Neural progenitor cell (in vitro differentiated cells): ENCODE data around the gene ZNF219. TPM values are rescaled to one million over a fixed set of nuclear protein-coding genes. Genes with fewer than 3 reads are reported as not detected.

Experiments
- DNase-seq: peaks from one replicate; pipeline ENCODE4 v3.0.0-alpha.2; 2016; ENCODE audit warnings: low spot score
- H2AFZ ChIP-seq: fragments of 200-600 bp; sonication (generic); replicated peaks from 2 replicates; pipeline ENCODE4 v1.6.1; 2016; ENCODE audit warnings: antibody characterized with exemption
- H3F3A ChIP-seq: fragments of 200-600 bp; sonication (generic); 2 replicates; pipeline ENCODE4 v1.6.1; 2016; ENCODE audit warnings: antibody characterized with exemption, low read depth
- H3K27ac ChIP-seq: fragments of 200-600 bp; sonication (generic); 2 replicates; pipeline ENCODE4 v1.5.1; 2016; ENCODE audit warnings: mild to moderate bottlenecking
- H3K27me3 ChIP-seq: fragments of 200-600 bp; sonication (generic); 2 replicates; pipeline ENCODE4 v1.6.1; 2016; ENCODE audit warnings: mild to moderate bottlenecking, moderate library complexity
- H3K36me3 ChIP-seq: fragments of 200-600 bp; sonication (generic); 2 replicates; pipeline ENCODE4 v1.5.1; 2016
- H3K4me1 ChIP-seq: fragments of 200-600 bp; sonication (generic); 2 replicates; pipeline ENCODE4 v1.6.1; 2016; ENCODE audit warnings: mixed run types
- H3K4me2 ChIP-seq: fragments of 200-600 bp; sonication (generic); 2 replicates; pipeline ENCODE4 v1.6.1; 2016
- H3K4me3 ChIP-seq: fragments of 200-600 bp; sonication (generic); 2 replicates; pipeline ENCODE4 v1.5.1; 2016
- H3K79me2 ChIP-seq: fragments of 200-600 bp; sonication (generic); 2 replicates; pipeline ENCODE4 v1.6.1; 2016; ENCODE audit warnings: low read depth
- H3K9ac ChIP-seq: fragments of 200-600 bp; sonication (generic); 2 replicates; pipeline ENCODE4 v1.6.1; 2016
- H3K9me3 ChIP-seq: fragments of 200-600 bp; sonication (generic); 2 replicates; pipeline ENCODE4 v1.5.1; 2016; ENCODE audit warnings: low read depth
- H4K20me1 ChIP-seq: fragments of 200-600 bp; sonication (generic); 2 replicates; pipeline ENCODE4 v1.6.1; 2016; ENCODE audit warnings: low read depth
- H3K27ac Mint-ChIP-seq: 3 replicates; pipeline ENCODE4 v1.8.0; 2021; ENCODE audit warnings: mixed read lengths
- H3K27me3 Mint-ChIP-seq: 2 replicates; pipeline ENCODE4 v1.8.0; 2022; ENCODE audit warnings: low read depth, mild to moderate bottlenecking, inconsistent platforms, moderate library complexity, mixed read lengths; ENCODE audit not compliant: insufficient read depth
- H3K36me3 Mint-ChIP-seq: 3 replicates; pipeline ENCODE4 v1.8.0; 2021; ENCODE audit warnings: mixed read lengths
- H3K4me1 Mint-ChIP-seq: 3 replicates; pipeline ENCODE4 v1.8.0; 2021; ENCODE audit warnings: mixed read lengths
- H3K4me3 Mint-ChIP-seq: 3 replicates; pipeline ENCODE4 v1.8.0; 2021; ENCODE audit warnings: mild to moderate bottlenecking, moderate library complexity, mixed read lengths
- H3K9me3 Mint-ChIP-seq: 3 replicates; pipeline ENCODE4 v1.8.0; 2020; ENCODE audit warnings: mixed read lengths
- CTCF ChIP-seq: fragments of 200-600 bp; sonication (generic); IDR thresholded peaks from 2 replicates; pipeline ENCODE4 v1.5.1; 2017; ENCODE audit warnings: antibody characterized with exemption, mild to moderate bottlenecking
- EZH2 ChIP-seq: fragments of 200-600 bp; sonication (generic); IDR thresholded peaks from 2 replicates; pipeline ENCODE4 v1.6.1; 2017; ENCODE audit warnings: antibody characterized with exemption, mild to moderate bottlenecking, moderate library complexity
- EZH2phosphoT487 ChIP-seq: fragments of 200-600 bp; sonication (generic); IDR thresholded peaks from 2 replicates; pipeline ENCODE4 v1.6.1; 2017; ENCODE audit warnings: antibody characterized with exemption
- total RNA-seq: library from RNA; depleted of rRNA; stranded (reverse); fragments of >200 nt; gene quantifications from 2 replicates; pipeline ENCODE4 v1.2.3, GENCODE V29; 2015; ENCODE audit warnings: low replicate concordance

Gene ZNF219
- total RNA-seq, 1 donor from 2014 or later = 46.2 TPM

- Histone ChIP-seq H3K9me3 (no peaks in the 10 kb centered on the region), H3K4me3 (no peak overlapping the region), H2AFZ (no peak overlapping the region), H4K20me1 (peaks cover 27% of the 10 kb centered on the region), H3K36me3 (peaks cover 2% of the 10 kb centered on the region), H3K9ac (no peak overlapping the region), H3F3A (peaks cover 38% of the 10 kb centered on the region), H3K79me2 (no peaks in the 10 kb centered on the region), H3K27ac (no peak overlapping the region), H3K4me1 (peaks cover 4% of the 10 kb centered on the region), H3K27me3 (no peaks in the 10 kb centered on the region), H3K4me2 (no peak overlapping the region)
- Mint-ChIP-seq H3K27ac (peak overlapping the region; percentile 47), H3K9me3 (peaks cover 9% of the 10 kb centered on the region), H3K4me1 (peaks cover 32% of the 10 kb centered on the region), H3K4me3 (no peak overlapping the region), H3K36me3 (peaks cover 66% of the 10 kb centered on the region), H3K27me3 (peaks cover 15% of the 10 kb centered on the region)
- DNase-seq = no peak
- TF ChIP-seq EZH2 (no peak), CTCF (no peak), EZH2phosphoT487 (no peak)
These were observed 14.1 kb downstream of the ZNF219 start for GRCh38 chr14:21084396-21084795.

- H3K4me1 ChIP-seq = peaks cover 4% of the 10 kb centered on the region
- H3K27ac ChIP-seq = no peak overlapping the region
- DNase-seq = no peak
- H3K4me2 ChIP-seq = no peak overlapping the region
- H3K27ac Mint-ChIP-seq = peak overlapping the region; percentile 47
- H4K20me1 ChIP-seq = peaks cover 21% of the 10 kb centered on the region
- H3K9me3 Mint-ChIP-seq = peaks cover 8% of the 10 kb centered on the region
- no peaks in the 10 kb centered on the region for H3K27me3 ChIP-seq
- no peak overlapping the region for H3K9ac ChIP-seq
- H3K9me3 ChIP-seq = no peaks in the 10 kb centered on the region
- H3F3A ChIP-seq = peaks cover 33% of the 10 kb centered on the region
- H3K4me3 ChIP-seq = no peak overlapping the region
- H3K36me3 ChIP-seq = peaks cover 2% of the 10 kb centered on the region
- no peak overlapping the region for H3K4me3 Mint-ChIP-seq
- TF ChIP-seq CTCF (no peak), EZH2 (no peak), EZH2phosphoT487 (no peak)
- H3K79me2 ChIP-seq = no peaks in the 10 kb centered on the region
- peaks cover 26% of the 10 kb centered on the region for H3K4me1 Mint-ChIP-seq
- no peak overlapping the region for H2AFZ ChIP-seq
- peaks cover 63% of the 10 kb centered on the region for H3K36me3 Mint-ChIP-seq
- H3K27me3 Mint-ChIP-seq = peaks cover 11% of the 10 kb centered on the region
These were observed 14.7 kb downstream of the ZNF219 start for GRCh38 chr14:21083565-21084325.

GRCh38 chr14:21081521-21082142, 16.8 kb downstream of the ZNF219 start:
- H3K27ac ChIP-seq = no peak overlapping the region
- no peaks in the 10 kb centered on the region for H3K4me1 ChIP-seq
- Mint-ChIP-seq H3K27me3 (peaks cover 2% of the 10 kb centered on the region), H3K27ac (no peak overlapping the region), H3K4me1 (peaks cover 10% of the 10 kb centered on the region), H3K4me3 (no peak overlapping the region), H3K36me3 (peaks cover 60% of the 10 kb centered on the region), H3K9me3 (peaks cover 2% of the 10 kb centered on the region)
- H4K20me1 ChIP-seq = peaks cover under 1% of the 10 kb centered on the region
- H3K4me2 ChIP-seq = no peak overlapping the region
- no peak for DNase-seq
- no peak overlapping the region for H2AFZ ChIP-seq
- H3K36me3 ChIP-seq = peaks cover 2% of the 10 kb centered on the region
- no peaks in the 10 kb centered on the region for H3K9me3 ChIP-seq
- H3K9ac ChIP-seq = no peak overlapping the region
- peaks cover 12% of the 10 kb centered on the region for H3F3A ChIP-seq
- H3K27me3 ChIP-seq = no peaks in the 10 kb centered on the region
- TF ChIP-seq CTCF (no peak), EZH2phosphoT487 (no peak), EZH2 (no peak)
- no peaks in the 10 kb centered on the region for H3K79me2 ChIP-seq
- H3K4me3 ChIP-seq = no peak overlapping the region
